Measurements from ENCODE around the gene SH3YL1.
A peak's percentile ranks its signal among the peaks of the same experiment; 100 is the strongest.

SH3YL1 gene

GRCh38 chr2:256094-256493 is 7.7 kb downstream of the SH3YL1 start:
- no peak for DNase-seq (ENCODE audit: low spot score)

DNA sequence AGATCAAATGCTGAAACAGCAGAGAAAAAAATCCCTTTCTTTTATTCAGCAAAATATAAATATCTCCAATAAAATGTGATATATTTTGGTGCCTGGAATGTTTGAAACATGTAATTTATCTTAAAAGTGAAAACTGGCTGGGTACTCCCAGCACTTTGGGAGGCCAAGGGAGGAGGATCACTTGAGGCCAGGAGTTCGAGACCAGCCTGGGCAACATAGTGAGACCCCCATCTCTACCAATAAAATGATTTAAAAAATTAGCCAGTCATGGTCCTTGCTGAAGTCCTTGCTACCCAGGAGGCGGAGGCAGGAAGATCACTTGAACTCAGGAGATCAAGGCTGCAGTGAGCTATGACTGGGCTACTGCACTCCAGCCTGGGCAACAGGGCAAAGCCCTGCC is 8.6 kb downstream of the SH3YL1 start:
- DNase-seq (ENCODE audit: low spot score): no peak

GRCh38 chr2:254241-254640 is 9.6 kb downstream of the SH3YL1 start:
- DNase-seq (ENCODE audit: low spot score): no peak

DNA sequence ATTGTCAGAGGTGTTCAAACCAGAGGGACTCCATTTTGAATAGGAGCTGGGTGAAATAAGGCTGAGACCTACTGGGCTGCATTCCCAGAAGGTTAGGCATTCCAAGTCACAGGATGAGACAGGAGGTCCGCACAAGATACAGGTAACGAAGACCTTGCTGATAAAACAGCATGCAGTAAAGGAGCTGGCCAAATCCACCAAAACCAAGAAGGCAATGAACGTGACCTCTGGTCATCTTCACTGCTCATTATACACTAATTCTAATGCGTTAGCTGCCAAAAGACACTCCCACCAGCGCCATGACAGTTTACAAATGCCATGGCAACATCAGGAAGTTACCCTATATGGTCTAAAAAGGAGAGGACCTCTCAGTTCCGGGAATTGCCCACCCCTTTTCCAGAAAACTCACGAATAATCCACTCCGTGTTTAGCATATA is 10.6 kb downstream of the SH3YL1 start:
- no peak for DNase-seq (ENCODE audit: low spot score)

DNA sequence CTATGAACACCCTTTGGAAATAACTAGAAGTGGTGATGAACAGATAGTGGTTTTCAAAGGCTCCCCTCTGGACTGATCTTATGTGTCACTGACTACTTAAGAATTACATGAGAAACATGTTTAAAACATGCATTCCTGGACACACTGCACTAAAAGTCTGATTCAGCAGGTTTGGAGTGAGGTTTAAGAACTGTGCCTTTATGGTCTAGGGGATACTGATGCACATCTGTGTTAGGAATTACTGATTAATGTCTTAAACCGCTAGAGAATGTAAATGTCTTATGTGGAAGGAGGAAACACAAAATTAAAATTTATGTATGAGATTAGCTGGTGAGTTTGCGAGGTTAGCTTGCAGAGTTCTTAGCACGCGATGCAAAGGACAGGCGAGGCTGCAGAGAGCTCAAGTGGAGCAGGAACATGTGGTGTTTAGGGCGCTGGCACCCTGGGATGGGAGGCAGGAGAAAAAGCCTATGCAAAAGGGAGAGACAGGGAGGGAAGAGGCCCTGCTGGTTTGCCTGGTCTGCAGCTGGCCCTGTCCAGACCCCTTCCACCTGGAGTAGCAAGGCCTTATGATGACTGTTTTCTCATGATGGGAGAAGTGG is 11.7 kb downstream of the SH3YL1 start:
- DNase-seq (ENCODE audit: low spot score): no peak

GRCh38 chr2:249538-250042 is 14.2 kb downstream of the SH3YL1 start:
- no peak for DNase-seq (ENCODE audit: low spot score)

- no peak for DNase-seq (ENCODE audit: low spot score)
Observed at GRCh38 chr2:248724-249123, 15.1 kb downstream of the SH3YL1 start.

- DNase-seq (ENCODE audit: low spot score): peak; percentile 29
Observed at GRCh38 chr2:246489-247144, 17.2 kb downstream of the SH3YL1 start.

GRCh38 chr2:244547-244946 is 19.3 kb downstream of the SH3YL1 start:
- no peak for DNase-seq (ENCODE audit: low spot score)

- no peak for DNase-seq (ENCODE audit: low spot score)
Observed at GRCh38 chr2:238869-239268, 25.0 kb downstream of the SH3YL1 start.

GRCh38 chr2:238431-238830 is 25.4 kb downstream of the SH3YL1 start:
- no peak for DNase-seq (ENCODE audit: low spot score)

- no peak for DNase-seq (ENCODE audit: low spot score)
Observed at GRCh38 chr2:237878-238277, 26.0 kb downstream of the SH3YL1 start.

DNA sequence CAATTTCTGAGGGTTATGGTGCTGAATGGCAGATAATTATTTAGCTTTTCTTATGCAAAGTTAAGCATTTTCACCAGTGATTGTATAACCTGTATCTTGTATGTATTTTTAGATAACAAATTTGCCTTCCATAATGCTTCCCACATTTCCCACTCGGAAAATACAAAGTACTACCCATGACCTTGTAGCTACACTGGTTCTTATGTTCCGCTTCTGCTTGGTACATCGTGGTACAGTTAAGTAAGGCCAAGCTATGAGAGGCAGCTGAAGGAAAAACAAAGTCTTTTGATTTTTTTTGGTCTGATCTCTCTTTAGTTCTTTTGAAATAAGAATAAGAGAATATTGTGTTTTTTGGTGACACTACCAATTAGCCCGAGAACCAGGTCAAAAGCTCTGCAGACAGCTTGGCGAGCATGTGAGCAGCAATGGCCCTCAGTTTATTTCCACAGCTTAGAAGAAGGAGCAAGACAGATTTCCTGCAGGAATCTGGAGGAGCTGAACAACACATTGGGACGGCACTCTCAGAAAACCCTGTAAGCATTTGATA is 26.8 kb downstream of the SH3YL1 start:
- no peak for DNase-seq (ENCODE audit: low spot score)

- DNase-seq (ENCODE audit: low spot score): no peak
Observed at GRCh38 chr2:234421-234820, 29.4 kb downstream of the SH3YL1 start.

DNA sequence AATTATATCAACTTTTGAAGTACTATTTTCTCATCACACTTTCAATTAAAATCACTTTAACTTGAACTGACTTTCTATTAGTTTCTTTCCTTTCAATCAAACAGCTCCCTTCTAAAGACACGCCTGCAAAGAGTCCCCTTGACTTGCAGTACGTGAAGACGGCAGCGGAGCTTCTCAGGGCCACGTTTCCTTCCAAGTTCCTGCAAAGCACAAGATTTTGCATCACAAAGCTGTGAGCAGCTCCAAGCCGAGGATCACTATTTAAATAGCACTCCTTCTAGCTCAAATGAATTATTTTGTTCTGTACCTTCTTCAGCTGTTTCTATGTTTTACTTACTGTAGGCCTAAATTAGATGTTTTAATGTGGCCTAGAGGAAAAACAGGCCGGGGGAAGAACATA is 30.8 kb downstream of the SH3YL1 start:
- no peak for DNase-seq (ENCODE audit: low spot score)

DNA sequence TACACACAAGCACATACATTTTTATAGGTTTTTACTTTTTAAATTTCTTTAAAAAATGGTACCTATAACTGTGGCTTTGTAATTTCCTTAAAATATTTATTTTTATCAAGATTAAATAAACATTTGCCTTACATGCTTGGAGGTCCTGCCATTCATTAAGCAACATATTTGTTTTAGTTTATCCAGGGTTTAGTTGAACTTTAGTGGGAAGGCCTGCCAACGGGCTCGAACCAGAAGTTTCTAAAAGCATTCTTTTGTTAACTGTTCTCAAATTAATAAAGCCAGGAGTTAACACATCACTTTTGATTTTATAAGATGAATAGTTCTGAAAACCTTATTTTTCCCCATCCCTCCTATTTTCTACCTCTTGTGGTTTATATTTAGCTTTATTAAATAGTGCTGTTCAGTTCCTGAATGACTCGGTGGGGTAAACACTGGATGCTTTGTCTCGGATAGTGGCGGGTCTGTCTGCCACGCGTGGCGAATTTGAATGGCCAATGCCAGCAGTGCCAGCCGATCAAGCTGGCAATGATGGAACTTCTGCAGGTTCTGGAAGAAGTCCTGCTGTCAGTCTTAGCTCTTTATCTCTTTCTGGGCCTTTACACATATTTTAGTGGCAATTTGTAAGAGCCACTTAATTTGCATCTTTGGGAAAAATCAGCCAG is 32.2 kb downstream of the SH3YL1 start:
- no peak for DNase-seq (ENCODE audit: low spot score)

DNA sequence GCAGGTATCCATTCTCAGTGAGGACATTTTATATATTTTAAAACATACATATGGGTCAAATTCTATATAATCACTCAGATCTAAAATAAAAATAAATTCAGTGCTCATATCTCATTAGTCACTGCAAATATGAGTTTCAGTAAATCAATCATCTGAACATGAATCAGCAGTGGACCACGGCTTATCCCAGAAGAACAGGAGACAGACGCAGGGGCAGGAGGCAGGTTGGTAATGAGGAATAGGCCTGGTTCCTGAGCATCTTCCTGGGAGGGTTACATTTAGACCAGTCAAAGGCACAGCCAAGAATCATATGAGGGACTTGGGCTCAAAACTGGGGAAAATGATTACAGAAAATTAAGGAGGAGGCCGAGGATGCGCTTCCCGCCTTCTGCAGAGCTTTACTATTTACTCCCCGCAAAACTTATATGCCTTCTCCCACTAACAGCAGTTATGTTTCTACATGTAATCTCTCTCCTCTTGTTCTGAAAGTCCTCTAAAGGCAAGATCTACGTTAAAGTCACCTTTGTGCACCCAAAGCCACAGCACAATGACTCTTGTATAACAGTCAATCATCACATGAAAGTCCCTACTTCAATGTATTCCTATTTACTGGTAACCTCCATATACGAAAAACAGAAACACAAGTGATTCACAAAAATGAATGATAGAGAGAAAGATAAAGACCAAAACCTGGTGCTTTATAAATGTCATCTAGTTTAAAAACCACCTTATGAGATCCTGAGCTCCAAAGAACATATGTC is 35.1 kb downstream of the SH3YL1 start:
- no peak for DNase-seq (ENCODE audit: low spot score)

DNA sequence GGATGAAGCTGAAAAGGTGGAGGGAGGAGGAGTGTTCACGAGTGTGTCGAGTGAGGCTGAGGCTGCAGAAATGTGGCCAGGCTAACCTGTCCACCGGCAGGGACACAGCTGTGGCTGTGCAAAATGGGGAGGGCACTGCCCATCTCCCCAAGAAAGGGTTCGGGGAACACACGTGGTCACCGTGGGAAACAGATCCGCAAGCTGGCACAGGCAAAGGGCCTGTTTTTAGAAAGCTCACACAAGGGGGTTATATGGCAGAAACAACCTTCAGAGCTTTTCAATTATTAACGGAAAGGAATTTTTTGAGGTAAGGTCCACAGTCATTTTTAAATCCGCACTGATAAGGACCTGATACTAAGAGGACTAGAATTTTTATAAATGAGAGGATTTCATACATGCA is 35.7 kb downstream of the SH3YL1 start:
- DNase-seq (ENCODE audit: low spot score): no peak

- no peak for DNase-seq (ENCODE audit: low spot score)
Observed at GRCh38 chr2:223971-224760, 39.7 kb downstream of the SH3YL1 start.

DNA sequence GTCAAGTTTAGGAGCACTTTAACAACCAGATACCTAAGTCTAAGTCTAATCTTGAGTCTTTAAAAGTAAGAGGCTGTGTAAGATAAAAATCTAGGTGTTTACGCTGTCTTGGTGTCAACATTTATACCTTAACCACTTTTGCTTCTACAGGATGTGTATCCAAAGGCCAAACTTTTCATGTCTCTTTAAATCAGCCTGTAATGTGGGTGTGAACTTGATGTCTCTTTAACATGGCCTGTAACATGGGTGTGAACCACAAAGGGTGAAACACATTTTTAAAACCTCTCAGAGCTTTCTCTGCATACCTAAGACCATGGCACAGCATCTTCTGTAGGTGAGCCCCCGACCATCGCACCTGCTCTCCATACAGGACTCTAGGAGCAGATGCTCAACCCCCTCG is 40.4 kb downstream of the SH3YL1 start:
- DNase-seq (ENCODE audit: low spot score): no peak

- DNase-seq (ENCODE audit: low spot score): no peak
Observed at GRCh38 chr2:216068-216467, 47.8 kb downstream of the SH3YL1 start.

Measured in SW480 (cell line).